CD8-positive, alpha-beta memory T cell (primary cell): Measurements from ENCODE around the gene TEKTIP1. TPM values are rescaled to one million over a fixed set of nuclear protein-coding genes. Genes with fewer than 3 reads are reported as not detected.
A peak's percentile ranks its signal among the peaks of the same experiment; 100 is the strongest.
"Not testable (repeated sequence)": the region's sequence is repeated elsewhere in the genome, so short reads cannot be mapped to it uniquely, and the experiment has no call there.

Source experiments
- CTCF ChIA-PET: fragments of 350-600 bp; sonication (Branson Sonifier 250); formaldehyde crosslinking; loops from one replicate; lab custom pipeline; 2021; ENCODE audit warnings: antibody characterized with exemption; lab: Charles Lee
- POLR2A ChIA-PET: fragments of 350-600 bp; sonication (Branson Sonifier 250); formaldehyde crosslinking; loops from one replicate; lab custom pipeline; 2021; ENCODE audit warnings: antibody characterized with exemption; lab: Charles Lee
- DNase-seq, 5 donors: peaks; one replicate each; pipeline versions ENCODE4 v3.0.0 to v3.0.0-alpha.2; 2020 to 2022; ENCODE audit warnings: mixed read lengths in 1 of 5
- H3K27ac ChIP-seq: one replicate; pipeline ENCODE4 v1.7.0; 2013; ENCODE audit warnings: low read depth, mild to moderate bottlenecking, low read length, moderate library complexity
- H3K27me3 ChIP-seq: 2 replicates; pipeline ENCODE4 v1.7.0; 2013; ENCODE audit warnings: low read length, mild to moderate bottlenecking; ENCODE audit not compliant: insufficient read depth, poor library complexity, severe bottlenecking
- H3K36me3 ChIP-seq: 2 replicates; pipeline ENCODE4 v1.7.0; 2013; ENCODE audit warnings: mild to moderate bottlenecking, low read length, moderate library complexity; ENCODE audit not compliant: insufficient read depth
- H3K4me1 ChIP-seq: 2 replicates; pipeline ENCODE4 v1.7.0; 2013; ENCODE audit warnings: mild to moderate bottlenecking, low read length, moderate library complexity; ENCODE audit not compliant: insufficient read depth
- H3K4me3 ChIP-seq: 2 replicates; pipeline ENCODE4 v1.7.0; 2013; ENCODE audit warnings: mild to moderate bottlenecking, low read length
- H3K9me3 ChIP-seq: 2 replicates; pipeline ENCODE4 v1.7.0; 2013; ENCODE audit warnings: mild to moderate bottlenecking, low read length
- H3K27ac Mint-ChIP-seq, 8 donors: one replicate each; pipeline ENCODE4 v1.8.0; 2020 to 2021; ENCODE audit warnings: mixed read lengths in 8 of 8, mild to moderate bottlenecking in 6 of 8, inconsistent platforms in 3 of 8, moderate library complexity in 3 of 8
- H3K27me3 Mint-ChIP-seq, 2 donors: one replicate each; pipeline ENCODE4 v1.8.0; 2020 to 2021; ENCODE audit warnings: mixed read lengths in 2 of 2, mild to moderate bottlenecking in 1 of 2, moderate library complexity in 1 of 2
- H3K36me3 Mint-ChIP-seq, 3 donors: one replicate each; pipeline ENCODE4 v1.8.0; 2020 to 2021; ENCODE audit warnings: mixed read lengths in 3 of 3, inconsistent platforms in 1 of 3, mild to moderate bottlenecking in 1 of 3
- H3K4me1 Mint-ChIP-seq, 3 donors: one replicate each; pipeline ENCODE4 v1.8.0; 2020 to 2021; ENCODE audit warnings: mixed read lengths in 3 of 3, inconsistent platforms in 1 of 3, mild to moderate bottlenecking in 1 of 3
- H3K4me3 Mint-ChIP-seq, 7 donors: one replicate each; pipeline ENCODE4 v1.8.0; 2020 to 2021; ENCODE audit warnings: mixed read lengths in 7 of 7, mild to moderate bottlenecking in 6 of 7, moderate library complexity in 4 of 7, inconsistent platforms in 2 of 7
- H3K9me3 Mint-ChIP-seq, 5 donors: one replicate each; pipeline ENCODE4 v1.8.0; 2020 to 2022; ENCODE audit warnings: mixed read lengths in 5 of 5, mild to moderate bottlenecking in 3 of 5, moderate library complexity in 2 of 5, inconsistent platforms in 1 of 5
- polyA plus RNA-seq: library from polyadenylated mRNA; unstranded; fragments of 300-500 nt; fragmentation: Illumina TruSeq; gene quantifications from one replicate; pipeline ENCODE4 v1.2.3, GENCODE V29; 2021
- total RNA-seq, 2 experiments: library from RNA; stranded (reverse); gene quantifications; one replicate each; pipeline ENCODE4 v1.2.3, GENCODE V29; 2021

The TEKTIP1 gene
- total and polyA plus RNA-seq, 3 experiments from 2014 or later = 0.38 to 1.2 (median 1.0) TPM

DNA sequence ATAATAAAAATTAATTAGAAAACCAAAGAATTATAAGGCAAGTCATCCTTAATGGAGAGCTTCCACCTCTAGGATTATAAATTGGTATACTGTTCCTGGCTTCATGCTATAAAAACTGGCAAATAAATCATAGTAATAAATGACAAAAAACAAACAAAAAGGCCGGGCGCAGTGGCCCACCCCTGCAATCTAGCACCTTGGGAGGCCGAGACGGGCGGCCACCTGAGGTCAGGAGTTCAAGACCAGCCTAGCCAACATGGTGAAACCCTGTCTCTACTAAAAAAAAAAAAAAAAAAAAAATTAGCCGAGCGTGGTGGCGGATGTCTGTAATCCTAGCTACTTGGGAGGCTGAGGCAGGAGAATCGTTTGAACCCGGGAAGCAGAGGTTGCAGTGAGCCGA is 31.1 kb downstream of the TEKTIP1 start:
- DNase-seq, POLR2A ChIA-PET, H3K27me3 Mint-ChIP-seq, H3K36me3 ChIP-seq, H3K4me3 Mint-ChIP-seq, H3K27me3 ChIP-seq, H3K36me3 Mint-ChIP-seq, H3K9me3 ChIP-seq, H3K9me3 Mint-ChIP-seq, H3K4me3 ChIP-seq, H3K27ac ChIP-seq: not testable (repeated sequence)
- CTCF ChIA-PET = interaction anchor here (1.1 to 1.2 kb wide), 2 partner anchors 15 to 25 kb away, joined by 3 read pairs; partner anchors contain the start of gene GIPC3
- H3K4me1 ChIP-seq = peaks cover 15% of the 10 kb centered on the region
- peaks cover 10 to 18% (median 17%) of the 10 kb centered on the region in 3 donors for H3K4me1 Mint-ChIP-seq
- H3K27ac Mint-ChIP-seq = peak overlapping the region in 1 of 8 donors; percentile 38

DNA sequence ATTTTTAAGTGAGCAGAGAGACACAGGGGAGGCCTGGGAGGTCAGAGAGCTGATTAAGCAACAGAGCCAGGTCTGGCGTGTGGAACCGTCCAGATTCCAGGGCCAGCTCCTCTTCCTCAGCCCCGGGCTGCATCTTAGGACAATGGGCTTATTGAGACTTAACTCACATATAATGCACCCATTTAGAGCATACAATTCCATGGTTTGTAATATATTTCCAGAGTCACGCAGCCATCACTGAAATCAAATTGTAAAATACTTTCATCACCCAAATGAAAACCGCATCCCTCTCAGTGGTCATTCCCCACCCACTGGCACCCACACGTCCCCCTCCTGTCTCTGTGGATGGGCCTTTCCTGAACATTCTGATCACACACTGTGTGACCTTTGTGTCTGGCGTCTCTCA is 31.6 kb downstream of the TEKTIP1 start:
- Histone ChIP-seq H3K9me3 (no peaks in the 10 kb centered on the region), H3K27ac (no peak overlapping the region), H3K27me3 (no peaks in the 10 kb centered on the region), H3K4me1 (peaks cover 15% of the 10 kb centered on the region), H3K4me3 (no peak overlapping the region), H3K36me3 (no peaks in the 10 kb centered on the region)
- H3K27me3 Mint-ChIP-seq = no peaks in the 10 kb centered on the region
- peak overlapping the region in 2 of 8 donors; percentile 13 to 32 for H3K27ac Mint-ChIP-seq
- no peak for DNase-seq
- peaks cover 0 to 8% (median 2%) of the 10 kb centered on the region in 3 donors for H3K36me3 Mint-ChIP-seq
- ChIA-PET POLR2A (no interaction called here), CTCF (interaction anchor here (1.2 kb wide), 1 partner anchor 15 kb away, joined by 3 read pairs; the partner anchor contains the start of gene GIPC3)
- peaks cover 14 to 22% (median 20%) of the 10 kb centered on the region in 3 donors for H3K4me1 Mint-ChIP-seq
- H3K4me3 Mint-ChIP-seq = no peak overlapping the region
- peaks cover 0 to 2% (median 0%) of the 10 kb centered on the region in 5 donors for H3K9me3 Mint-ChIP-seq

DNA sequence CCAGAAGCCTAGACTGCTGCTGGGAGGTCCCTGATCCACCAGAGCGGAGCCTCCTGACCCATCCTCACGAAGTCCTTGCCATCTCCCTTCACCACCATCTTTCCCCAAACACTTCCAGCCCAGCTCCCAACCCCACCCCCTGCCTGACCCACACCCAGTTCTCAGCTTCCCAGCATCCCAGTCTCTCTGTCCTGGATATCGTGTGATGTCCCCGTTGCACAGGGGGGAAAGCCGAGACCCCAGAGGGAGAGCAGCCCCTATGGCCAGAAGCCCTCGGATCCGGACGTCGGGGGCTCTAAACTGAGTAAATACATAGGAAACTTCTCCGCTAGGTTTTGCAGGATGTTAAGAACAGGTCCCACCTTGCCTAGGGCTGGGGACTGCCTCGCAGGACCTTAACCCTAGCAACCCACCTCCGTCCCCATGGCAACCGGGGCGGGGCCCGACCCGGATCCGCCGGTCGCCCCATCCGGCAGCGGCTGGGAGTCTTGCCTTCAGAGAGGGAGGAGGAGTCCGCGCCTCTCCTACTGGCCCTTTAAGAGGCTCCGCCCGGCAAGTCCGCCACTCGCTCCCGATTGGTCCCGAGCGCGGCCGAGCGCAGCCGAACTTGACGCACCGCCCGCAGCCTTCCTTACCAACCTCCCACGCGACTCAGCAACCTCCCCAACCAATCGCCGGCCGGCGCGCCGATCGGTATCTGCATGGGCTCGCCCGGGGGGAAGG is 33.3 kb downstream of the TEKTIP1 start:
- ChIA-PET CTCF (no interaction called here), POLR2A (no interaction called here)
- Mint-ChIP-seq H3K27me3 (no peaks in the 10 kb centered on the region), H3K27ac (peak overlapping the region in 6 of 8 donors; percentile 15 to 83 (median 66)), H3K9me3 (peaks cover 0 to 2% (median 0%) of the 10 kb centered on the region in 5 donors), H3K4me3 (peak overlapping the region; percentile 74 to 89 (median 80)), H3K36me3 (peaks cover 0 to 12% (median 2%) of the 10 kb centered on the region in 3 donors), H3K4me1 (peaks cover 14 to 22% (median 20%) of the 10 kb centered on the region in 3 donors)
- H3K36me3 ChIP-seq = no peaks in the 10 kb centered on the region
- H3K27me3 ChIP-seq = no peaks in the 10 kb centered on the region
- H3K4me3 ChIP-seq = peak overlapping the region; percentile 77
- DNase-seq = peak; percentile 98 to 100 (median 99)
- peak overlapping the region; percentile 68 for H3K27ac ChIP-seq
- no peaks in the 10 kb centered on the region for H3K9me3 ChIP-seq
- peaks cover 15% of the 10 kb centered on the region for H3K4me1 ChIP-seq

DNA sequence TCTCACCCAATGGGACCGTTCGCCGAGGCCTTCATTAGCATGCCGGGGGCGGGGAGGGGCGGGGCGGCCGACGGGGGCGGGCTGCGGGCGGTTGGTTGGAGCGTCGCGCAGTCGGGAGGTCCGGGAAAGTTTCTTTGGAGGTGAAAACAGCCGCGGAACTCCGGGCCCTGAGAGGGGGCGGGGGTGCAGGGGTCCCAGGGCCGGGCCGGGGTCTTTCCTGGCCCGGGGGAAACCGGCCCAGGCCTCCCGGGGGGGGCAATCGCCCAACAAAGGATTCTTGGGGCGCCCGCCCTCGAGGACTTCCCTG is 33.8 kb downstream of the TEKTIP1 start, which contains the start of gene HMG20B:
Gene HMG20B, plus strand, starts transcription at position 90 of the 307 bp plus-strand sequence. CDS start 366 bp downstream, outside the sequence.
- no peaks in the 10 kb centered on the region for H3K27me3 ChIP-seq
- H3K4me1 ChIP-seq = peaks cover 15% of the 10 kb centered on the region
- ChIA-PET CTCF (no interaction called here), POLR2A (no interaction called here)
- H3K4me1 Mint-ChIP-seq = peaks cover 14 to 22% (median 20%) of the 10 kb centered on the region in 3 donors
- peak within 1 kb of the TSS; percentile 78 to 95 (median 82) for H3K4me3 Mint-ChIP-seq
- H3K27me3 Mint-ChIP-seq = no peaks in the 10 kb centered on the region
- DNase-seq = no peak
- H3K36me3 Mint-ChIP-seq = peaks cover 0 to 12% (median 2%) of the 10 kb centered on the region in 3 donors
- H3K36me3 ChIP-seq = no peaks in the 10 kb centered on the region
- peak within 1 kb of the TSS; percentile 42 to 93 (median 72) for H3K27ac Mint-ChIP-seq
- no peaks in the 10 kb centered on the region for H3K9me3 ChIP-seq
- H3K27ac ChIP-seq = peak within 1 kb of the TSS; percentile 69
- peak within 1 kb of the TSS; percentile 77 for H3K4me3 ChIP-seq
- H3K9me3 Mint-ChIP-seq = peaks cover 0 to 2% (median 0%) of the 10 kb centered on the region in 5 donors

DNA sequence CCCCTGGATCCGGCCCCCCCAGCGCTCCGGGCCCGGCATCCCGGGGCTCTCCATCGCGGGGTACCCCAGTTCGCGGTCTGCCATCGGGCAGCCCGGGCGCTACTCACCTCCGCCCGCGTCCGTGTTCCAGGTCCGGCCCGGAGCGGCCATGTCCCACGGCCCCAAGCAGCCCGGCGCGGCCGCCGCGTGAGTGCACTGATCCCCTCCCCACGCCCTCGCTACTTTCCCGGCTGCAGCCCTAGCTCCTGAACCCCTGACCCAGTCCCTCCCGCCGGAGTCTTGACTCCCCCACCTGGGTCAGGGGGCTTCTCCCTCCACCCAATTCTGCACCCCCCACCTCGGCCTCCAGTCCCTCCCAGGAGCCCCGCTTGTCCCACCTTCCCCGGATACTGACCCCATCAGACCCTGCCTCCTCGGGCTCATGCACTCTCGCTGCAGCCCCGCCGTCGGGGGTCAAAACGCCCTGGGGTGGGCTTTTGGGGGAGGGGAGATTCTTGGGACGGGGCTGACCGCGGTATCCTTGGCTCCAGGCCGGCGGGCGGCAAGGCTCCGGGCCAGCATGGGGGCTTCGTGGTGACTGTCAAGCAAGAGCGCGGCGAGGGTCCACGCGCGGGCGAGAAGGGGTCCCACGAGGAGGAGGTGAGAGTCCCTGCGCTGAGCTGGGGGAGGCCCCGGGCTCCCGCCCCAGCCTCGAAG is 34.3 kb downstream of the TEKTIP1 start:
- peak overlapping the region; percentile 66 for H3K4me3 ChIP-seq
- peaks cover 0 to 2% (median 0%) of the 10 kb centered on the region in 5 donors for H3K9me3 Mint-ChIP-seq
- peak overlapping the region in 5 of 8 donors; percentile 61 to 93 (median 79) for H3K27ac Mint-ChIP-seq
- ChIA-PET CTCF (interaction anchor here (1.3 kb wide), 1 partner anchor 19 kb away, joined by 3 read pairs; no protein-coding TSS in a partner anchor), POLR2A (no interaction called here)
- no peak for DNase-seq
- no peaks in the 10 kb centered on the region for H3K27me3 Mint-ChIP-seq
- H3K4me1 Mint-ChIP-seq = peaks cover 14 to 22% (median 20%) of the 10 kb centered on the region in 3 donors
- peak overlapping the region; percentile 69 for H3K27ac ChIP-seq
- peaks cover 15% of the 10 kb centered on the region for H3K4me1 ChIP-seq
- no peaks in the 10 kb centered on the region for H3K9me3 ChIP-seq
- H3K27me3 ChIP-seq = no peaks in the 10 kb centered on the region
- H3K36me3 ChIP-seq = no peaks in the 10 kb centered on the region
- peak overlapping the region; percentile 78 to 95 (median 82) for H3K4me3 Mint-ChIP-seq
- peaks cover 0 to 12% (median 2%) of the 10 kb centered on the region in 3 donors for H3K36me3 Mint-ChIP-seq

DNA sequence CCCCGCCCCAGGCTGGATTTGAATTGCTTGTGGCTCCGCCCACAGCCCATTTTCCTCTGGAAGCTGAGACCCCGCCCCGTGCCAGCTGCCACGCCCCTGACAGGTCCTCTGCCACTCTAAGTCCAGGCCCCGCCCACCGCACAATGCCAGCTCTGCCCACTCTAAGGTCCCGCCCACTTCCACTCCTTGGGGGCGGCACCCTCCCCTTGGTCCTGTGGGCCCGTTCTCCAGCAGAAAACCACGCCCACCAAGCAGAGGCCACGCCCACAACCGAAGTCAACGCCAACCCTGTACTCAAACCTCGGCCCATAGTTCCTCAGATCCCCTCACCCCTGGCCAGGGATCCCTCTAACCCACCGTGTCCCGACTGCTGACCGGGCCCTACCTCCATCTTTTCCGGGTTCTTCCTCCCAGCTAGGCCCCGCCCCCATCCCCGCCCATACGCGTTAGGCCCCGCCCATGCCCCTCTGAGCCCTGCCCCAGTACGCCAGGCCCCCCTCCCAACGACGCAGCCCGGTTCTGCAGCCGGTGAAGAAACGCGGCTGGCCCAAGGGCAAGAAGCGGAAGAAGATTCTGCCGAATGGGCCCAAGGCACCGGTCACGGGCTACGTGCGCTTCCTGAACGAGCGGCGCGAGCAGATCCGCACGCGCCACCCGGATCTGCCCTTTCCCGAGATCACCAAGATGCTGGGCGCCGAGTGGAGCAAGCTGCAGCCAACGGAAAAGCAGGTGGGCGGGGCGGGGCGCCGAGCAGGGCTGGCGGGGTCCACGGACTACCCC is 35.1 kb downstream of the TEKTIP1 start:
- peak overlapping the region; percentile 66 for H3K4me3 ChIP-seq
- Mint-ChIP-seq H3K4me3 (peak overlapping the region; percentile 78 to 95 (median 82)), H3K27me3 (no peaks in the 10 kb centered on the region), H3K27ac (peak overlapping the region in 4 of 8 donors; percentile 75 to 93 (median 87)), H3K9me3 (peaks cover 0 to 2% (median 0%) of the 10 kb centered on the region in 5 donors), H3K4me1 (peaks cover 14 to 22% (median 20%) of the 10 kb centered on the region in 3 donors), H3K36me3 (peaks cover 0 to 14% (median 2%) of the 10 kb centered on the region in 3 donors)
- ChIA-PET POLR2A (no interaction called here), CTCF (interaction anchor here (1.3 to 1.5 kb wide), 2 partner anchors 20 to 29 kb away, joined by 3 to 7 read pairs; no protein-coding TSS in a partner anchor)
- no peaks in the 10 kb centered on the region for H3K36me3 ChIP-seq
- no peaks in the 10 kb centered on the region for H3K9me3 ChIP-seq
- DNase-seq = peak; percentile 78 to 84 (median 78)
- H3K27me3 ChIP-seq = no peaks in the 10 kb centered on the region
- H3K4me1 ChIP-seq = peaks cover 15% of the 10 kb centered on the region
- H3K27ac ChIP-seq = peak overlapping the region; percentile 69

DNA sequence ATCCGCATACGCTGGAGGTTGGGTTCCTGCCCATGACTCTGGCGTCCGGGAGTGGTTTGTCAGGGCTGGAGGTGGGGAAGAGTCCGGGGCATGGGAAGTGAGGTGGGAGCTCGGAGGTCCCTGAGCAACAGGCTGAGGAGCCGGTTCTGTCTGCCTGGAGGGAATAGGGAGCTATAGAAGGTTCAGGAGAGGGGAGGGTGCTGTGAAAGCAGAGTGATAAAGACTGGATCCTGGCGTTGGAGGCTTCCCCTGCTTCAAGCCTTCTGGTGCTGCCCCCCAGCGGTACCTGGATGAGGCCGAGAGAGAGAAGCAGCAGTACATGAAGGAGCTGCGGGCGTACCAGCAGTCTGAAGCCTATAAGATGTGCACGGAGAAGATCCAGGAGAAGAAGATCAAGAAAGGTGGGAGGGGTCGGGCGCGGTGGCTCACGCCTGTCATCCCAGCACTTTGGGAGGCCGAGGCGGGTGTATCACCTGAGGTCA is 36.3 kb downstream of the TEKTIP1 start:
- H3K4me3 ChIP-seq = no peak overlapping the region
- H3K27me3 Mint-ChIP-seq = no peaks in the 10 kb centered on the region
- no peak overlapping the region for H3K27ac ChIP-seq
- ChIA-PET CTCF (interaction anchor here (0.6 to 1.5 kb wide), 3 partner anchors 10 to 30 kb away, joined by 3 to 7 read pairs (median 5); partner anchors contain the start of gene GIPC3), POLR2A (interaction anchor here (0.6 kb wide), 2 partner anchors 21 to 156 kb away, joined by 5 to 8 read pairs; no protein-coding TSS in a partner anchor)
- no peaks in the 10 kb centered on the region for H3K9me3 ChIP-seq
- peak overlapping the region in 1 of 8 donors; percentile 64 for H3K27ac Mint-ChIP-seq
- peaks cover 15% of the 10 kb centered on the region for H3K4me1 ChIP-seq
- H3K36me3 Mint-ChIP-seq = peaks cover 0 to 14% (median 2%) of the 10 kb centered on the region in 3 donors
- DNase-seq = no peak
- no peaks in the 10 kb centered on the region for H3K36me3 ChIP-seq
- H3K27me3 ChIP-seq = no peaks in the 10 kb centered on the region
- H3K4me1 Mint-ChIP-seq = peaks cover 14 to 22% (median 20%) of the 10 kb centered on the region in 3 donors
- peak overlapping the region in 4 of 7 donors; percentile 33 to 71 (median 56) for H3K4me3 Mint-ChIP-seq
- H3K9me3 Mint-ChIP-seq = peaks cover 0 to 2% (median 0%) of the 10 kb centered on the region in 5 donors
